Choroid plexus epithelial cell (primary cell): Measurements from ENCODE around the gene SCYL3.

ENCODE experiments used
- DNase-seq: peaks from one replicate; pipeline ENCODE4 v3.0.0-alpha.2; 2010; ENCODE audit warnings: low read depth
- H3K4me3 ChIP-seq: 2 replicates; pipeline ENCODE4 v1.5.1; 2011; ENCODE audit warnings: low read depth, mild to moderate bottlenecking, control low read depth, low read length, moderate library complexity
- TF ChIP-seq, protein P1 (sequence below): conservative IDR thresholded peaks from 2 replicates; pipeline ENCODE4 v1.5.1; 2011; ENCODE audit warnings: low read depth, mild to moderate bottlenecking, control low read depth, inconsistent platforms, low read length, moderate library complexity

SCYL3 gene

DNA sequence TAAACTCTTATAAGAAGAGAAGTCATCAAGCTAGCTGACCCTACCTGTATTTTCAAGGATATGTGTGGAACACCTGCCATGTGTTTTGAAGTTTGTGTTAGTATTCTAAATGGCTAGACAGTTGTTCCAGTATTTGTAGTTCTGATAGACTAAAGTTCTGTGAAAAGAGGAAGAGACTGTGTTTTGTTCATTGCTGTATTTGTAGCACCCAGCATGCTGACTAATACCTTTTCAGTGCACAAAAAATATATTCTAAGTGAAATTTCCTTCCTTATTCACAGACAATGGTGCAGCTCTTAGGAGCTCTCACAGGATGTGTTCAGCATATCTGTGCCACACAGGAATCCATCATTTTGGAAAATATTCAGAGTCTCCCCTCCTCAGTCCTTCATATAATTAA is 90.8 kb downstream of the SCYL3 start:
- no peak for DNase-seq
- H3K4me3 ChIP-seq = no peak overlapping the region
- TF ChIP-seq, protein P1, sequence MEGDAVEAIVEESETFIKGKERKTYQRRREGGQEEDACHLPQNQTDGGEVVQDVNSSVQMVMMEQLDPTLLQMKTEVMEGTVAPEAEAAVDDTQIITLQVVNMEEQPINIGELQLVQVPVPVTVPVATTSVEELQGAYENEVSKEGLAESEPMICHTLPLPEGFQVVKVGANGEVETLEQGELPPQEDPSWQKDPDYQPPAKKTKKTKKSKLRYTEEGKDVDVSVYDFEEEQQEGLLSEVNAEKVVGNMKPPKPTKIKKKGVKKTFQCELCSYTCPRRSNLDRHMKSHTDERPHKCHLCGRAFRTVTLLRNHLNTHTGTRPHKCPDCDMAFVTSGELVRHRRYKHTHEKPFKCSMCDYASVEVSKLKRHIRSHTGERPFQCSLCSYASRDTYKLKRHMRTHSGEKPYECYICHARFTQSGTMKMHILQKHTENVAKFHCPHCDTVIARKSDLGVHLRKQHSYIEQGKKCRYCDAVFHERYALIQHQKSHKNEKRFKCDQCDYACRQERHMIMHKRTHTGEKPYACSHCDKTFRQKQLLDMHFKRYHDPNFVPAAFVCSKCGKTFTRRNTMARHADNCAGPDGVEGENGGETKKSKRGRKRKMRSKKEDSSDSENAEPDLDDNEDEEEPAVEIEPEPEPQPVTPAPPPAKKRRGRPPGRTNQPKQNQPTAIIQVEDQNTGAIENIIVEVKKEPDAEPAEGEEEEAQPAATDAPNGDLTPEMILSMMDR = no peak
